WTC11 (cell line): ENCODE measurements around the gene XDH. TPM values are rescaled to one million over a fixed set of nuclear protein-coding genes. Genes with fewer than 3 reads are reported as not detected.

Experiments
- ATAC-seq: fragments of 200-7000 bp; cut with Tn5 transposase; 2 replicates; pipeline ENCODE4 v1.10.0; 2021; ENCODE audit warnings: mild to moderate bottlenecking, moderate library complexity
- CTCF ChIA-PET: fragments of 300-600 bp; sonication (Branson Sonifier 250); formaldehyde crosslinking; loops from one replicate; lab custom pipeline; 2021; ENCODE audit warnings: antibody characterized with exemption; lab: Charles Lee
- POLR2A ChIA-PET: fragments of 350-600 bp; sonication (Branson Sonifier 250); formaldehyde crosslinking; loops from one replicate; lab custom pipeline; 2021; ENCODE audit warnings: antibody characterized with exemption; lab: Charles Lee
- DNase-seq: peaks from one replicate; pipeline ENCODE4 v3.0.0; 2021; ENCODE audit warnings: low spot score
- H3K27ac Mint-ChIP-seq: 2 replicates; pipeline ENCODE4 v1.8.0; 2021; ENCODE audit warnings: mixed read lengths
- H3K27me3 Mint-ChIP-seq: 2 replicates; pipeline ENCODE4 v1.8.0; 2021; ENCODE audit warnings: low read depth, mild to moderate bottlenecking, moderate library complexity, mixed read lengths
- H3K36me3 Mint-ChIP-seq: 2 replicates; pipeline ENCODE4 v1.8.0; 2021; ENCODE audit warnings: mixed read lengths
- H3K4me1 Mint-ChIP-seq: 2 replicates; pipeline ENCODE4 v1.8.0; 2022; ENCODE audit warnings: mixed read lengths
- H3K4me3 Mint-ChIP-seq: 2 replicates; pipeline ENCODE4 v1.8.0; 2021; ENCODE audit warnings: mild to moderate bottlenecking, moderate library complexity, mixed read lengths
- H3K9me3 Mint-ChIP-seq: 2 replicates; pipeline ENCODE4 v1.8.0; 2021; ENCODE audit warnings: mixed read lengths
- AFF4 ChIP-seq: sonication (generic); formaldehyde crosslinking; IDR thresholded peaks from 2 replicates; pipeline ENCODE4 v1.8.1; 2023; ENCODE audit warnings: mild to moderate bottlenecking, missing genetic modification reagents, borderline replicate concordance
- ARID4B ChIP-seq: sonication (generic); formaldehyde crosslinking; IDR thresholded peaks from 2 replicates; pipeline ENCODE4 v1.8.0; 2023; ENCODE audit warnings: missing genetic modification reagents, mild to moderate bottlenecking, borderline replicate concordance
- CDX4 ChIP-seq: fragments of 250-450 bp; sonication (Bioruptor Pico); IDR thresholded peaks from 2 replicates; pipeline ENCODE4 v1.9.0; 2021; ENCODE audit warnings: moderate library complexity, mild to moderate bottlenecking, inconsistent platforms, borderline replicate concordance
- GTF2I ChIP-seq: fragments of 250-450 bp; sonication (Bioruptor Pico); conservative IDR thresholded peaks from 2 replicates; pipeline ENCODE4 v1.4.0; 2021; ENCODE audit warnings: mild to moderate bottlenecking
- HMGA2 ChIP-seq: fragments of 250-450 bp; sonication (Bioruptor Pico); IDR thresholded peaks from 2 replicates; pipeline ENCODE4 v1.4.0; 2021; ENCODE audit warnings: mild to moderate bottlenecking, moderate library complexity
- JAZF1 ChIP-seq: fragments of 250-450 bp; sonication (Bioruptor Pico); IDR thresholded peaks from 2 replicates; pipeline ENCODE4 v1.9.0; 2021; ENCODE audit warnings: moderate library complexity, mild to moderate bottlenecking, inconsistent platforms
- JUN ChIP-seq: sonication (generic); formaldehyde crosslinking; IDR thresholded peaks from 2 replicates; pipeline ENCODE4 v1.8.0; 2023; ENCODE audit warnings: mild to moderate bottlenecking, missing genetic modification reagents
- MAX ChIP-seq: sonication (generic); formaldehyde crosslinking; IDR thresholded peaks from 2 replicates; pipeline ENCODE4 v1.8.0; 2022; ENCODE audit warnings: mild to moderate bottlenecking, missing genetic modification reagents
- PREB ChIP-seq: sonication (generic); formaldehyde crosslinking; IDR thresholded peaks from 2 replicates; pipeline ENCODE4 v1.8.1; 2022; ENCODE audit warnings: mild to moderate bottlenecking, missing genetic modification reagents, moderate library complexity, borderline replicate concordance
- RORB ChIP-seq: fragments of 250-450 bp; sonication (Bioruptor Pico); IDR thresholded peaks from 2 replicates; pipeline ENCODE4 v1.9.0; 2021; ENCODE audit warnings: mild to moderate bottlenecking
- ZBTB21 ChIP-seq: sonication (generic); formaldehyde crosslinking; IDR thresholded peaks from 2 replicates; pipeline ENCODE4 v1.8.1; 2023; ENCODE audit warnings: mild to moderate bottlenecking, missing genetic modification reagents, borderline replicate concordance
- ZNF512 ChIP-seq: sonication (generic); formaldehyde crosslinking; IDR thresholded peaks from 2 replicates; pipeline ENCODE4 v1.8.1; 2022; ENCODE audit warnings: missing genetic modification reagents, borderline replicate concordance
- total RNA-seq: library from RNA; stranded (reverse); gene quantifications from 3 replicates; pipeline ENCODE4 v1.2.3, GENCODE V29; 2021
- TF ChIP-seq, protein P1 (sequence below): fragments of 200-600 bp; IDR thresholded peaks from 2 replicates; pipeline ENCODE4 v1.8.0; 2022; ENCODE audit warnings: antibody characterized with exemption

XDH gene
- total RNA-seq, 1 experiment from 2014 or later, result 3.0 TPM

DNA sequence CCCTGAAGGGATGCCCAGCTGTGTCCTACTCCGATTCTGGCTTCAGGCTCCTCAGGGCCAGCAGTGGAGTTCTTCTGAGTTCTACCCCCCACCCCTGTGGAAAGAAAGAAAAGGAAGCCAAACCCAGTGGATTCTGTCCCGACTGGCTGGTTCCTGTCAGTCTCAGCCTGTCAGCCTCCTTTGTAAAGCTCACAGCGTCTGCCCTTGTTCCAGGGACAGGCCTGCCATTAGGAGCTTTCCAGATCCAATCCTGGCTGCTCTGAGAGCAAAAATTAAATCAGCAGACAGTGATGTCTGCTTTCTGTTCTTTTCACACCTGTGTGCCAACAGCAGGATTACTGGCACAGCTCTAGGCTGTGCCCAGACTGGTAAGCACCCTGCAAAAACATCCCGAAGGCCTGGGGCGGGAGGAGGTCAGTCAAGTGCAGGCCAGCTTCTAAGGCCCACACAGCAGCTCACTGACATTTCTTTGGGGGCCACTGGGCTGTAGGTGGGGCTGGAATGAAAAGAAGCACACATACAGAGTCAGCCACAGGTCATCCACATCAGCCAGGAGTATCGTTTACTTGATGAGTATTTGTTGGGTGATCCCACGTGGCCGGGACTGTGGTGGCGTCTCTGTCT, 111.5 kb downstream of the XDH start:
- H3K27ac Mint-ChIP-seq, result no peak overlapping the region
- ChIA-PET CTCF (no interaction called here), POLR2A (interaction anchor here (0.6 kb wide), 1 partner anchor 1365 kb away, joined by 4 read pairs; no protein-coding TSS in a partner anchor)
- TF ChIP-seq ARID4B (CRISPR knock-in tag), result no peak
- TF ChIP-seq JAZF1 (CRISPR knock-in tag), result no peak
- no peak for TF ChIP-seq AFF4 (CRISPR knock-in tag)
- no peak for TF ChIP-seq RORB (CRISPR knock-in tag)
- TF ChIP-seq HMGA2 (CRISPR knock-in tag), result no peak
- TF ChIP-seq ZNF512 (CRISPR knock-in tag), result no peak
- TF ChIP-seq CDX4 (CRISPR knock-in tag), result no peak
- no peak for TF ChIP-seq GTF2I
- no peak for TF ChIP-seq ZBTB21
- no peak for TF ChIP-seq MAX (CRISPR knock-in tag)
- TF ChIP-seq PREB, result no peak
- H3K4me3 Mint-ChIP-seq, result no peak overlapping the region
- H3K9me3 Mint-ChIP-seq, result peaks cover 14% of the 10 kb centered on the region
- H3K36me3 Mint-ChIP-seq, result no peaks in the 10 kb centered on the region
- DNase-seq, result no peak
- H3K27me3 Mint-ChIP-seq, result no peaks in the 10 kb centered on the region
- peaks cover 20% of the 10 kb centered on the region for H3K4me1 Mint-ChIP-seq
- ATAC-seq, result no peak

GRCh38 chr2:31300309-31300708, 114.2 kb downstream of the XDH start:
- Mint-ChIP-seq H3K4me3 (no peak overlapping the region), H3K27me3 (0 out of 2 replicates have a peak, but pooled peaks cover 4% of the 10 kb centered on the region), H3K36me3 (no peaks in the 10 kb centered on the region), H3K4me1 (peaks cover 23% of the 10 kb centered on the region), H3K9me3 (no peaks in the 10 kb centered on the region), H3K27ac (no peak overlapping the region)
- DNase-seq (no peak), ATAC-seq (no peak)
- CTCF ChIA-PET, result interaction anchor here (1.5 to 1.6 kb wide), 2 partner anchors 33 to 66 kb away, joined by 3 to 5 read pairs; partner anchors contain the start of gene EHD3
- POLR2A ChIA-PET, result no interaction called here
- TF ChIP-seq, protein P1, sequence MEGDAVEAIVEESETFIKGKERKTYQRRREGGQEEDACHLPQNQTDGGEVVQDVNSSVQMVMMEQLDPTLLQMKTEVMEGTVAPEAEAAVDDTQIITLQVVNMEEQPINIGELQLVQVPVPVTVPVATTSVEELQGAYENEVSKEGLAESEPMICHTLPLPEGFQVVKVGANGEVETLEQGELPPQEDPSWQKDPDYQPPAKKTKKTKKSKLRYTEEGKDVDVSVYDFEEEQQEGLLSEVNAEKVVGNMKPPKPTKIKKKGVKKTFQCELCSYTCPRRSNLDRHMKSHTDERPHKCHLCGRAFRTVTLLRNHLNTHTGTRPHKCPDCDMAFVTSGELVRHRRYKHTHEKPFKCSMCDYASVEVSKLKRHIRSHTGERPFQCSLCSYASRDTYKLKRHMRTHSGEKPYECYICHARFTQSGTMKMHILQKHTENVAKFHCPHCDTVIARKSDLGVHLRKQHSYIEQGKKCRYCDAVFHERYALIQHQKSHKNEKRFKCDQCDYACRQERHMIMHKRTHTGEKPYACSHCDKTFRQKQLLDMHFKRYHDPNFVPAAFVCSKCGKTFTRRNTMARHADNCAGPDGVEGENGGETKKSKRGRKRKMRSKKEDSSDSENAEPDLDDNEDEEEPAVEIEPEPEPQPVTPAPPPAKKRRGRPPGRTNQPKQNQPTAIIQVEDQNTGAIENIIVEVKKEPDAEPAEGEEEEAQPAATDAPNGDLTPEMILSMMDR, result no peak
- no peak for TF ChIP-seq AFF4 (CRISPR knock-in tag)
- no peak for TF ChIP-seq MAX (CRISPR knock-in tag)
- no peak for TF ChIP-seq RORB (CRISPR knock-in tag)
- no peak for TF ChIP-seq JUN (CRISPR knock-in tag)
